Small intestine (tissue), 7 donors: Measurements from ENCODE around the gene AUTS2. TPM values are rescaled to one million over a fixed set of nuclear protein-coding genes. Genes with fewer than 3 reads are reported as not detected.
"Not testable (repeated sequence)": the region's sequence is repeated elsewhere in the genome, so short reads cannot be mapped to it uniquely, and the experiment has no call there.

Experiments
- DNase-seq, 2 donors: peaks; one replicate each; pipeline versions ENCODE4 v3.0.0 to v3.0.0-alpha.2; 2013
- FAIRE-seq: peaks from 2 replicates; lab custom pipeline; 2012; peaks lifted over from hg19 to GRCh38; lab: Jason Lieb, UNC
- H3K27ac ChIP-seq, 3 donors: one replicate each; pipeline ENCODE4 v1.5.1; 2013; ENCODE audit warnings: low read length in 2 of 3, mild to moderate bottlenecking in 2 of 3, control low read depth in 1 of 3, inconsistent platforms in 1 of 3, low read depth in 1 of 3, moderate library complexity in 1 of 3
- H3K27me3 ChIP-seq, 3 donors: one replicate each; pipeline ENCODE4 v1.6.1; 2013; ENCODE audit warnings: low read length in 3 of 3, inconsistent platforms in 1 of 3; ENCODE audit not compliant: control insufficient read depth in 3 of 3, insufficient read depth in 3 of 3
- H3K36me3 ChIP-seq, 3 donors: one replicate each; pipeline ENCODE4 v1.6.1; 2013; ENCODE audit warnings: low read length in 3 of 3, inconsistent platforms in 1 of 3, low read depth in 1 of 3, mild to moderate bottlenecking in 1 of 3, moderate library complexity in 1 of 3; ENCODE audit not compliant: control insufficient read depth in 3 of 3, insufficient read depth in 2 of 3
- H3K4me1 ChIP-seq, 3 donors: one replicate each; pipeline ENCODE4 v1.6.1; 2013; ENCODE audit warnings: low read length in 2 of 3, inconsistent platforms in 1 of 3, low read depth in 1 of 3, mild to moderate bottlenecking in 1 of 3, moderate library complexity in 1 of 3; ENCODE audit not compliant: control insufficient read depth in 3 of 3, insufficient read depth in 2 of 3
- H3K4me3 ChIP-seq, 3 donors: one replicate each; pipeline ENCODE4 v1.5.1; 2013; ENCODE audit warnings: low read length in 3 of 3, control low read depth in 1 of 3, inconsistent platforms in 1 of 3, low read depth in 1 of 3, mild to moderate bottlenecking in 1 of 3, moderate library complexity in 1 of 3
- H3K9me3 ChIP-seq, 2 donors: one replicate each; pipeline ENCODE4 v1.6.1; 2013; ENCODE audit warnings: low read depth in 1 of 2, low read length in 1 of 2; ENCODE audit not compliant: control insufficient read depth in 2 of 2, insufficient read depth in 1 of 2
- WGBS, 3 donors: extraction: QIAGEN DNeasy Blood & Tissue Kit; methylation state at CpG; one replicate each; pipeline ENCODE4 v1.1.7; 2013; 5-methylcytosine and 5-hydroxymethylcytosine counted together
- polyA plus RNA-seq, 4 donors: library from polyadenylated mRNA; stranded (reverse) in 3 of 4; unstranded in 1 of 4; fragments of 200-250 nt in 3 of 4; fragments of 120-200 nt in 1 of 4; gene quantifications; one replicate each; pipeline versions ENCODE4 v1.2.1 to v1.2.3, GENCODE V29; 2013
- donor health status: healthy with polysubstance abuse.
- donor health status: control.
- donor health status: control.
- donor health status: Bipolar disorder and iron deficiency.
- donor health status: healthy.

The AUTS2 gene
- polyA plus RNA-seq, 4 donors: 4.9 to 43.5 (median 13.6) TPM

DNA sequence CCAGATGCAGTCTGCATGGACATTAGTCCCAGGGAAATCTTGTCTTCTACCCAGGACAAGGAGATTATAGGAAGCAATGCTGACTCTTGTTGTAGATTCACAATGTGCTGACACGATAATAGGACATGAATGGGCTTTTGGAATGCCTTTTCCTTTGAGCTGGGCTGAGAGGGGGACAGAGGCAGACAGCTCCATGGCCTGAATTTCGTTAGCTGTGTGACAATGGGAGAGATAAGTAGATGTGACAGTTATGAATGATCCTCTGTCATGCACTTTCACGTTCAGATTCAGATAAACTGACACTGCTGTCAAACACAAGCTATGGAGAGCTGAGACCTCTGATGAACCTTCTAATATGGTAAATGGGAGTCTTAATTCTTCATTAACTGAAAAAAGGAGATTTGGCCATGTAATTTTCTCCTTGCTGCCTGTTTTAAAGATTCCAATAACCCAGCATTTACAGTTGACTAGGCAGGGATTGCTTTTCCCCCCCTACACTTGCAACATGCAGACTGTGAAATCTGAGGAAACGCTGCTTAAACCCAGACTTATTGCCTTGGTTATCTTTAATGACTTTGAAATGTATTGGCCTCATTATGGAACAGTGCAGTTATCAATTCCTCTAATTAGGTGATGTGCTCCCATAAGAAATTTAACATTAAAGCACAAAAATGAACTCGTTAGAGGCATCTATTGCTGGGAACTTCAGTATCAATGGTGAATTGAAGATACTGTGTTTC, 669.3 kb downstream of the AUTS2 start:
- FAIRE-seq (no peak), DNase-seq (peak in 1 of 2 donors; percentile 10)
- H3K4me1 ChIP-seq: no peaks in the 10 kb centered on the region
- no peak overlapping the region for H3K27ac ChIP-seq
- no peaks in the 10 kb centered on the region for H3K9me3 ChIP-seq
- no peaks in the 10 kb centered on the region for H3K36me3 ChIP-seq
- H3K27me3 ChIP-seq: no peaks in the 10 kb centered on the region
- H3K4me3 ChIP-seq: no peak overlapping the region
- WGBS, 3 donors: 35 to 69% (median 49%) methylated on average over 5 of the region's 5 CpGs

DNA sequence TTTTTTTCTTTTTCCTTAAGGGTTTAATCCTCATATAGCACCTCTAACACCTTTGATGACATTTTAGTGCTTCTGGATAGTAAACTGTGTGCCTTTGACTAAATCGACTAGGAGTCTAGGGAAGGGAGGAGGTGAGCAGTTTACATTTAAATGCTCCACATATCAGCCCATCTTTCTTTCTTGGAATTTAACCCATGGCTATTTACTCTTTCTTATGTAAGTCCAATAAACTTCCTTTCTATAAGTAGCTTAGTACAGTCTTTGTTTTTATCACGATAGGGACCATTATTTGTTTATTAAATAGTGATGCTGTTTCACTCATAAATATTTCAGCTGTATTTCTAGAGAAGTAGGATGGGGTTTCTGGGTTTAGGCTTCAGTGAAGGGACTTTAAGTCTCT, 669.9 kb downstream of the AUTS2 start:
- Histone ChIP-seq H3K9me3 (no peaks in the 10 kb centered on the region), H3K36me3 (no peaks in the 10 kb centered on the region), H3K4me3 (no peak overlapping the region), H3K27me3 (no peaks in the 10 kb centered on the region), H3K27ac (no peak overlapping the region), H3K4me1 (no peaks in the 10 kb centered on the region)
- FAIRE-seq: no peak
- 14 to 38% (median 21%) methylated on average over 2 of the region's 2 CpGs for WGBS, 3 donors
- peak; percentile 2 to 5 for DNase-seq

DNA sequence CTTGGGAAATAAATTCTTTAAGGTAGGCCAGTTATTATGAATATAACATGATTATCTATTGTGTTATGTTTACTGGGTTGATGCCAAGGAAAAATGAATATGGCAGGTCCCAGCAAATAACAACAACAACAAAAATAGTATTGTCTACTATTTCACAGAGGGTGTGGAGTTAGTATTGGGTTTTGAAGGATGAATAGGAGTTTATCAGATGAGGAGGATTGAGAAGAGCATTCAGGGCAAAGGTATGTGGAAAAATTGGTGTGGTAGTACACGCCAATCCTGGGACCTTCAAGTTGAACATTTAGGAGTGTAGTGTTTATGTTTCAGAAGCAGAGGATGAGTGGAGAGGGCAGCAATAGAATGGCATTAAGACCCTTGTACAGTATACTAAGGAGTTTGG, 671.9 kb downstream of the AUTS2 start:
- Histone ChIP-seq H3K27ac (no peak overlapping the region), H3K27me3 (no peaks in the 10 kb centered on the region), H3K9me3 (no peaks in the 10 kb centered on the region), H3K36me3 (no peaks in the 10 kb centered on the region), H3K4me1 (no peaks in the 10 kb centered on the region), H3K4me3 (no peak overlapping the region)
- FAIRE-seq: no peak
- no peak for DNase-seq
- WGBS, 3 donors: 90 to 95% (median 92%) methylated on average over 1 of the region's 1 CpG

DNA sequence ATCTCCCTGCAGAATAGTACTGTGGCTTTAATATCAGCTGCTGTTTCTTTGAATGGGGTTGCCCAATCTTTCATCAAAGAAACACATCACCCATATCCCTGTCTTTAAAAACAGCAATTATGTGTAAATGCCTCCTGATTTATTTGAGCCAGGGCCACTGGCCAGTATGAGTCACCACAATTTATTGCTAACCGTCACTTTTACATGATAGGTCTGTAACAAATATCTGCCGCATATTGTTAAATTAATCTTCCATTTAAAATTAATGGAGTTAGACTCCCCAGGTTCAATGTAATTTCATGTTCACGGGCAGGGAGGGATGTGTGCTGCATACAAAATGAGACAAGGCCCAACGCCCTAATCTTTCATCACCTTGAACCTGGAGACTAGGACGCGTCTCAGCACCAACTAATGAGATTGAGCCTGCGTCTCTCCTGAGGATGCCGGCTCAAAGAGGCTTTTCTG, 673.4 kb downstream of the AUTS2 start:
- Histone ChIP-seq H3K27ac (no peak overlapping the region), H3K4me1 (no peaks in the 10 kb centered on the region), H3K36me3 (no peaks in the 10 kb centered on the region), H3K27me3 (no peaks in the 10 kb centered on the region), H3K4me3 (no peak overlapping the region), H3K9me3 (no peaks in the 10 kb centered on the region)
- FAIRE-seq: no peak
- WGBS, 3 donors: 24 to 79% (median 50%) methylated on average over 8 of the region's 8 CpGs
- DNase-seq: peak in 1 of 2 donors; percentile 32

DNA sequence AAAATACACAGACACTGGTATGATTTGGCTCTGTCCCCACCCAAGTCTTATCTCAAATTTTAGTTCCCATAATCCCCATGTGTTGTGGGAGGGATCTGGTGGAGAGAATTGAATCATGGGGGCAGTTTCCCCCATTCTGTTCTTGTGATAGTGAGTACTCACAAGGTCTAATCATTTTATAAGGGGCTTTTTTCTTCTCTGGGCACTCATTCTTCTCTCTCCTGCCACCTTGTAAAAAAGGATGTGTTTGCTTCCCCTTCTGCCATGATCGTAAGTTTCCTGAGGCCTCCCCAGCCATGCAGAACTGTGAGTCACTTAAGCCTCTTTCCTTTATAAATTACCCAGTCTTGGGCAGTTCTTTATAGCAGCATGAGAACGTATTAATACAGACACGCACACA, 677.3 kb downstream of the AUTS2 start:
- H3K27ac ChIP-seq, H3K4me3 ChIP-seq, FAIRE-seq, H3K9me3 ChIP-seq, H3K4me1 ChIP-seq, DNase-seq, H3K36me3 ChIP-seq, H3K27me3 ChIP-seq: not testable (repeated sequence)
- 86 to 94% (median 93%) methylated on average over 3 of the region's 3 CpGs for WGBS, 3 donors

DNA sequence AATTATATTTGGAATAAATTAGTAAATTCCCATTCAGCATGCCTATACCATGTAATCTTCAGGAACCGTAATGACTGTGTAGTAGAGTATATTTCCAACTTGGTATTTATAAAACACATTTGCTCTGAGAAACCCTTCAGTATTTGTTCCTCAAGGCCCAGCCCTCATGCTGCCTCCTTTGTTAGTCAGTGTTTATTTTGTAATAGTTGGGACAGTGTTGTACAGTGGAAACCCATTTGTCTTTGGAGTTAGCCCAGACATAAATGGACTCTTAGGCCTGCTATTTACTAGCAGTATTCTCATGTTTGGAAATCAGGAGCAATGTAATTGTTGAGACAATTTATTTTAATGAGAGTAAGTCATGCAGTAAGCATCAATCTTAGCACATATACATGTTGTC, 686.9 kb downstream of the AUTS2 start:
- DNase-seq: no peak
- Histone ChIP-seq H3K27me3 (no peaks in the 10 kb centered on the region), H3K4me3 (no peak overlapping the region), H3K27ac (no peak overlapping the region), H3K4me1 (no peaks in the 10 kb centered on the region), H3K36me3 (no peaks in the 10 kb centered on the region), H3K9me3 (no peaks in the 10 kb centered on the region)
- 84 to 97% (median 96%) methylated on average over 1 of the region's 1 CpG for WGBS, 3 donors
- no peak for FAIRE-seq

DNA sequence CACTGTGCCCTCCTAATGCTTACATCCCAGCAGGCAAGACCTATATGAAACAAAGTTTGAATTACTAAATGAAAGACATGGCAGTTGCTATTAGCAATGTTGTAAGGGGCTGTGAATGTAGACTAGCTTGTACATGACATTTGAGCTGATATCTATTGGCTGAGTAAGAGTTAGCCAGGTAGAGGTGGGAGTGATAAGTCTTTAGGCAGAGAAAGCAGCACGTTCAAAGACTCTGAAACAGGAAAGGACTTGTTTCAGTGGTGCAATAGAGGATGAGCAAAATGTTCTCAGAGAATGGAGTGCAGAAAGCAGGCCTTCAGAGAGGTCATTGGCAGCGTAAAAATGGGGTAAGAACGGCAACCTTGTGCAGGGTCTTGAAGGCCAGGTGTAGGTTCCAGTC, 687.6 kb downstream of the AUTS2 start:
- H3K4me3 ChIP-seq: no peak overlapping the region
- DNase-seq (no peak), FAIRE-seq (no peak)
- H3K4me1 ChIP-seq: no peaks in the 10 kb centered on the region
- H3K36me3 ChIP-seq: no peaks in the 10 kb centered on the region
- 92 to 94% (median 94%) methylated on average over 3 of the region's 3 CpGs for WGBS, 3 donors
- H3K27ac ChIP-seq: no peak overlapping the region
- no peaks in the 10 kb centered on the region for H3K27me3 ChIP-seq
- H3K9me3 ChIP-seq: no peaks in the 10 kb centered on the region

DNA sequence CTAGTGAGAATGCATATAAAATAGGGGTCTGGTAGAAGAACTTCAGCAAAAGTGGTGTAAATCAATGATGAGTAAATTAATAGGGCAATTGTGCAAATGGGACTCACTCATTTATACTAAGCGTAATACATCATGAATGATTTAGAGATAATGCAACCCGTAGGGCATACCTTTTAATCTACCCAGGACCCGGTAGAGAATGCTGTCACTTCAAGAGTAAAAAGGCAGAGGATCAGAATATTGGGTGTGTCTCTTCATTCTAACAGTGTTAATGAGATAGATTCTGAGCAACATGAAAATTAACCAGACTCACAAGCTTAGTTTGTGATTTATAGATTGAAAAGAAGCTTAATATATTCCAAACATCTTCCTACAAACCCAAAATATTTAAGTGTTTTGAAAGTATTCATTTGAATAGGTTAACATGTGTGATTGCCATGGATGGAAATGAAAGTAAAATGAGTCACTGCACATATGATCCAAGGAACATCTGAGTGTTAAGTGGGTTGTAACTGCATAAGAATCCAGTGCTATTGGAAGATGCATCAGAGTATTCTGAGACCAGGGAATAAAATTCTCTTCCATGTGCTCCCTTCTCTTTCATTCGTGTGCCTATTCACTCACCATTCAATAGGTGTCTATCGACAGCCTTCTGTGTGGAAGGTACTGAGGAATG, 690.6 kb downstream of the AUTS2 start:
- 84 to 87% (median 85%) methylated on average over 5 of the region's 5 CpGs for WGBS, 3 donors
- DNase-seq: no peak
- Histone ChIP-seq H3K36me3 (no peaks in the 10 kb centered on the region), H3K4me3 (no peak overlapping the region), H3K4me1 (no peaks in the 10 kb centered on the region), H3K27ac (no peak overlapping the region), H3K27me3 (no peaks in the 10 kb centered on the region), H3K9me3 (no peaks in the 10 kb centered on the region)
- no peak for FAIRE-seq
